ENCODE data around the gene GADL1.

GADL1 gene

DNA sequence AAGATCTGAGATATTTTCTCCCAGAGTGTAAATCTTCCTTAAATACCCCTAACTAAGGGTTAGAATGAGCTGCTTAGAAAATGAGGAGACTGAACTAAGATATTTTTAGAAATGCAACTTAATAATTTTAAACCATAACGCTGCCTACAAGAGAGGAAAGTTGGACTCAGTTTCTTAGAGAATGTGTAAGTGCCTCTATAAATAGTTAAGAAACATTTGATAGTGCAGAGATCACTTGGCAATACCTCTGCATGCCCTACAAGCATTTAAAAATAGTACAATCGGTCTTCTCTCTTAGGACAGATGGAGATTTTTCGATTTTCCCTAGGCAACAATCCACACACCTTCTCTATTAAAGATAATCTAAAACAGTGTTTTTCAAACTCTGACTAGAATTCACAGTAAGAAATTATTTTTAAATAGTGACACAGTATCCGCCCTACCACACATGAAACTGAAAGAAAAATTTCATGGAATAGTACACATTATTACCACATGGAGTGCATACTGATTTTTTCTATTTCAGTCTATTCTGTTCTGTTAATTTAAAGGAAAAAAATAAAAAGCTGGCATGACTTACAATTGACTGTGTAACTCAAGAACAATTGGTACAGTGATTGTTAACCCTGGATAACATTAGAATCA, 83.2 kb downstream of the GADL1 start:
- DNase-seq (ENCODE audit: low spot score), result no peak

DNA sequence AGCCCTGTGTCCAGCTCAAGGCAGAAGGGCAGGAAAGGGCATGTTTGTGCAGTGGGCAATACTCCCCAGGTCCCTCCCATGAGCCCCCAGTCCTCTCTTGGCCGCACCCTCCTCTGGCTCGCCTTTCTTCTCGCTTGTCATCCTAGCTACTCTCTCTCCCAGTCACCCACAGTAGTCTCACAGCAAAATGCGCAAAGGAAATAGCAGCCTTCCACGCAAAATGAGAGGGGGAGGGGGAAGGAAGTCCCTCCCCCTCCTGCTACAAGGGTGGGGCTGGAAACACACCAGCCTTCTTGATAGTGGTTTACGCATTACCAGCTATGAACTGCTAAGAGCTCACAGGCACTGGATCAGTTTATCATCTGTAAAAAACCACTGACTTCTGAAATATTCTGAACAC, 83.8 kb downstream of the GADL1 start:
- DNase-seq (ENCODE audit: low spot score), result no peak

GRCh38 chr3:30805695-30806094, 88.8 kb downstream of the GADL1 start:
- DNase-seq (ENCODE audit: low spot score), result no peak

DNA sequence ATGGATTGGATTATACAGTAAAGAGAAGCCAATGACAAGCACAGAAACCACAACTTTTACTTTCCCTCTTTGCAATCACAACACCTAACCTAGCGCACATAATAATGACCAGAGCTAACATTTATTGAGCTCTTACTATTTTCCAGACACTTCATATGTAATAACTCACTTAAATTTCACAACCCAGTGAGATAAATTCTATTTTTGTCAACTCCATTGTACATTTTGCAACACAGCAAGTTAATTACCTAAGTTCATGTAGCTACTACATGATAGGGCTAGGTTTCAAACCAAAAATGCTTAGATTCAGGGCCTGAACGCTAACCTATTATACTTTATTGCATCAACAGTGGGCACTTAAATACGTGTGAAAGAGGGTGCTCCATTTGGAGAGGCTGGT, 89.5 kb downstream of the GADL1 start:
- DNase-seq (ENCODE audit: low spot score), result no peak

DNA sequence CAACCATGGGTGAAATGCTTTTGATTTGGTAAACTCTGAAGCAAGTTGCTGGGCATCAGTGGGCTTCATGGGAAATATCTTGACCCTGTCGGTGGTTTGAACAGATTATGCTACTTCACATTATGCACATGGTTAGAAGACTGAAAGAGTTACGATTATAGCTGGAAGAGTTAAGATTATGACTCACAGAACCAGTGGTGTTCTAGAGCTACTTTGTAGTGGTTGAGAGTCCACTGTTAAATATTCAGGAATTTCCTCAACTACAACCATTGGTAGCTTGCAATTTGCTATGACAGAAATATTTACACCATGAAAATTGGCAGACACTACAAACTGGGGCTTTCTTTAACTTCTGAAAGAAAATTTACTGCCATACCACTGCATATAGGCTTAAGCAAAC, 99.3 kb downstream of the GADL1 start:
- DNase-seq (ENCODE audit: low spot score), result no peak

DNA sequence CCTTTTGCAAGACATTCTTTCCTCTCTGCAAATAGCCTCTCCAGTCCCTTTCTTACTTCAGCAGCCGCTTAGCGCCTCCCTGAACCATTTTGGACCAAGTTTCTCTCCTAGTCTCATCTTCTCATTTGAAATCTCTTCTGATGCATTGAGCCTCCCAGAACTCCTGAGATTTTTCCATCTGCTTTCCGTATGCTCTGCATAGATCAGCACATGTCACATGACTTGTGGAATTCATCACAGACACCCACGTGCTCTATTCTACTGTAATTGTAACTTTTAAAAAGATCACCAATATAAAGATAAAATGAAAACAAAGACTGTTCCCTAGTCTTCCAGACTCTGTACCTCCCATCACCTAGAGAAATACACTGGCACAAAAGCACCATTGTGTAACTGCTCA, 100.7 kb downstream of the GADL1 start:
- no peak for DNase-seq (ENCODE audit: low spot score)

GRCh38 chr3:30790150-30790549, 104.3 kb downstream of the GADL1 start:
- DNase-seq (ENCODE audit: low spot score), result no peak

- no peak for DNase-seq (ENCODE audit: low spot score)
These were observed 108.1 kb downstream of the GADL1 start for GRCh38 chr3:30786365-30786764.

DNA sequence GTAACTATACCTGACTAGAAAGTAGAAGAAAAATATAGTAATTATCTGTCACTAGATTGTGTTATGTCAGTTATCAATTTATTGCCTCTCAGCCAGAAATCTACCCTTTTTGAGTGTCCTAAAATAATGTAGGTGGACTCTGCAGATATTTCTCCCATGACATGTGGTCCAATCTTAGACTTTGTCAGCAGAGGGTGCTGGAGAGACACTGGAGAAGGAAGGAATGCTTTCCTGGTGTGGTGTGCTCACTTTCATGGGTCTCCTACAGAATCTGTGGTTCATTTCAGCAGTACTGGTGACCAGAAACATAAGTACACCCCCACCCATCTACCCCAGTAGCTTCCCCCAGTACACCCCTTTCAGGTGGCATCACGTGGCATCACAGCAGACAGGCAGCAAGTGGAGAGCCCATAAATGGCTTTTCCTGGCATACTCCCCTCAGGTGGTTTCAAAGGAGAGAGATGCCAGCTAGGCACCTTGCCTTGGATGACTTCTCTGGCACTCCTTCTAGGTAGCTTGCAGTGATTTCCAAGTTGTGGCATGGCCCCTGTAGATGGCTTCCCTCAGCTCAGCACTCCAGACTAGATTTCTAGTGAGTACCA, 114.7 kb downstream of the GADL1 start:
- DNase-seq (ENCODE audit: low spot score), result peak; percentile 4

DNA sequence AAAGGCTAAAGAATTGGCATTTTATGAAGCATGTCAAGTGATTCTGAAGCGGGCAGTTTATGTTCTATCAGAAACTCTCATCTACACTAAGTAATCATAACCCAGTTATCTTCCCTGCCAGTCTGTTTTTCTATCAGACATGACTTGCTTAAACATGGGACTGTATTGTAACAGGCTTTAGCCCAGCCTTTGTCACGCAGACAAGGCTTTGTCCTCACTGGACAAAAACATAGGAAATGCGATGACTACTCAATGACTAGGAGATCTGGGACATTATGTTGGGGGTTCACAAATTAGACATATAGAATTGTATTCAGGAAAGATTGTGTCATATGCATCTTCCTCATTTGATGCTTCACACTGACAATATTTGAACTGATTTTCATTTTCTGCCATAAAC, 115.5 kb downstream of the GADL1 start:
- no peak for DNase-seq (ENCODE audit: low spot score)

DNA sequence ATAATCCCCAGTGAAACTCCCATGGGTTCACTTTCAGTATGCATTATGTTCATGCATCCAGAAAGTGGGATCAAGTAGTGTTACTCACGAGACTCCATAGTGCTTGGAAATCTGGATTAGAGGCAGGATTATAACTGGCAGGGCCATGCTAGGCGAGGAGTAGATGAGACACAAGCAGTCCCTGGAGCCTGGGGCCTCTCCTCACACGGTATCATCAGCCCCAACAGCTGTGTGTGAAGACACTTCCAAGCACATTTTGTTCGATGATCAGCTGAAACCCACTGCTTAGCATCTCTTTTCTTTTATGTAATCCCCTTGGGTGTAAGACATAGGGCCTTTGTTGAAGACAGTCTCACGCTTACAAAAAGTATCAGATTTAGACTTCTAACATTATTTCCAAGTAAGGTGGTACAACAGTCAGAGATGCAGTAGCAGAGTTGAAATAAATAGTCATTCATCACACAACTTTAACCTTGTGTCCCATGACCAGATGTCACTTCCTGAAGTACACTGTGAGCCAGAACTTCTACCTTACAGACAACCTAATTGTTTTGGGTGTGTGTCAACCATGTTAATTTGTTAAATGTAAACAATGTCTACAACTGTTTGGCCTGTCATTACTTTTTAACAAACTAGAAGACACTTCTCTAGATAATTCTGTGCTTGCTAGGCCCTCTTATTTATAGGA, 116.9 kb downstream of the GADL1 start:
- no peak for DNase-seq (ENCODE audit: low spot score)

DNA sequence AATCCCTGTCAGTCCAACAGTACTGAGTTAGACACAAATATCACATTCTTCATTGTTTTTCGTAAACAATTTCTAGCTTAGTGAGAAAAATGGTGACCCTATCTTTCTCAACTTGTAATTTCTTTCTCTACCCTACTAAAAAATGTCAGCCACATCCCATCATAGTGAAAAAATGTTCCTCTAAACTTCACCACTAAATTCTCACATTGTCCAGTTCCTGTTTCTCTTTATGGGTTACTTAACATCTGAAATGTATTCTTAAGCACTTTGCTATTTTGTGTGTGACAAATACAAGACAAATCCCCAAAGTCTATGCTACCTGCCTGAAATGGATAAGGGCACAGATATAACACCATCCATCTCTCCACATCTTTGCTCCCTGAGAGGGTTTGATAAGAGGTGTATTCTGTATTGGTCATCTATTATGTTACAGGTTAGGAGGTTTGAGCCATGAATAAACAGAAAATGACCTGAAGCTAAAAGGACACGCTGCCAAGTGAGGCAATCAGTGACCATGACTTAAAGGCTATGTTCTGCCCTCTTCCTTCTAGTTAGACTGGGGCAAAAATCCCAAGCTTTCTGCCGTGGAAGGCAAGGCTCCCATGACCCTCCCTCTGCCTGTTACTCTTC, 118.2 kb downstream of the GADL1 start:
- DNase-seq (ENCODE audit: low spot score), result no peak

GRCh38 chr3:30775040-30775439, 119.4 kb downstream of the GADL1 start:
- no peak for DNase-seq (ENCODE audit: low spot score)

- no peak for DNase-seq (ENCODE audit: low spot score)
These were observed 120.4 kb downstream of the GADL1 start for GRCh38 chr3:30774062-30774461.

DNA sequence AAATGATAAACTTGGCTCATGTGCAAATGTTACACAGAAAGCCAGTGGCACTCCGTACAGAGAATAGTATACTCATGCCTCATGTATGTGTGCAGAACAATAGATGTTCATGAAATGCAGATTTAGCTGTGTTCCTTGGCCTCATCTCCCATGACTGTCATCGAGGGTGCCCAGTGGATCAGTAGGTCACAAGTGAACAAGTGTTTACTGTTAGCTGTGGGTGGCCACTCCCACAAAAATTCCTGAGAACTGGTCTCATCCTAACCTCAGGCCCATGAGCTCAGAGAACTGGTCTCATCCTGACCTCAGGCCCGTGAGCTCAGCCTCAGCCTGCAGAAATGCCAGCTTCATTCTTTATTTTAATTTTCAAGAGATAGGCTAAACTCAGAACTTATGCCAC, 124.1 kb downstream of the GADL1 start:
- DNase-seq (ENCODE audit: low spot score), result no peak

DNA sequence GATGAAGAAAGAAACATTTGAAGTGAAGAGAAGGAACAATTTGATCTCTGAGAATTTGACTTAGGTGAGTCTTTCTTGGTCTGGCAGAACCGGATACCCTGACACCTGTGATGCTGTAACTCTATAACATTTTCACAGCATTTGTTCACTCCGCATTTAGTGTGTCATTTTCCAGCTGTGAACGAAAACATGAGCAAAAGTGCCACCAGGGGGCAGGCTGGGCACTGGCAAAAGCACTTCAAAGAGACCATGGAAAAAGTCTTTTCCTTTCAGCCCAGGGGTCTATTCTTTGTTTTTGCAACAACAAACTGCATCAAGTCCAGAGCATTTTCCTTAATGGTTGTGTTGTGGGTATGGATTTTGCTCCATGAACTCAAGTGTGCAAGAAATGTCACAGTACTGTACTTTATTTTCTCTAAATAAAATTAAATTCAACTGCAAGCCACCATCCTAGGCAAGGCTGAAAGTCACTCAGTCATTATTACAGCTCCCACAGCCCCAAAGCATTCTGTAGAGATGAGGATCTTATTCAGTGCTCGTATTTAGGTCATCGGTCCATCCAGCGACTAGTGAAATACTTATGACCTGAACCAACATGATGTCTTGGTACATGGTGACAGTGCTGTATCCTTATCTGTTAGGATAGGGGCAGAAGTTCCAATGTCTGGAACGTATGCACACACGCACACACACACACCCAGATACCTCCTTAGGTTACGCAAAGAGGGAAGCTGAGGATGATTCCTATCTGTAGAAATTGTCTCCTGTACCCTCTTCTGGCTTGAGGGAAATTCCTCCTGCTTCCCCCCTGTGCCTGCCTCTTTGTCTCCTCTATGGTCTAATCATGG, 125.5 kb downstream of the GADL1 start:
- peak; percentile 61 for DNase-seq (ENCODE audit: low spot score)

GRCh38 chr3:30768046-30768445, 126.4 kb downstream of the GADL1 start:
- DNase-seq (ENCODE audit: low spot score), result no peak

DNA sequence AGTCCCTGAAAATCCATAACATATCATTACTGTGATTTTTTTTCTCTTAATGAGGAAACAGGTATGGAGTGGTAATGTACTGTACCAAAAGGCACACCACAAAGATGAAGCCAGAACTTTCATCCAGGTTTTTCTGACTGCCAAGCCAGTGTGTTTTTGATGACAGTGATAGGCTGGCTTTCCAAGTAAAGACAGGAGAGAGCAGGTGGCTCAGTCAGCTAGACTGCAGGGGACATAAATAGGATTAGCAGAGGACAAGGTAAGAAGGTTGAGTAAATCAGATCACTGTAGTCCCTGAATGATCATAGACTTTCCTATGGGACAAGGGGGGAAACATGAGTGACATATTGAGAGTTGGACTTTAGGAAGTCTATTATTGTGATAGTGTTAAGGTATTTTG, 127.9 kb downstream of the GADL1 start:
- DNase-seq (ENCODE audit: low spot score), result no peak

- no peak for DNase-seq (ENCODE audit: low spot score)
These were observed 129.6 kb downstream of the GADL1 start for GRCh38 chr3:30764891-30765290.

GRCh38 chr3:30764281-30764680, 130.2 kb downstream of the GADL1 start:
- no peak for DNase-seq (ENCODE audit: low spot score)

DNA sequence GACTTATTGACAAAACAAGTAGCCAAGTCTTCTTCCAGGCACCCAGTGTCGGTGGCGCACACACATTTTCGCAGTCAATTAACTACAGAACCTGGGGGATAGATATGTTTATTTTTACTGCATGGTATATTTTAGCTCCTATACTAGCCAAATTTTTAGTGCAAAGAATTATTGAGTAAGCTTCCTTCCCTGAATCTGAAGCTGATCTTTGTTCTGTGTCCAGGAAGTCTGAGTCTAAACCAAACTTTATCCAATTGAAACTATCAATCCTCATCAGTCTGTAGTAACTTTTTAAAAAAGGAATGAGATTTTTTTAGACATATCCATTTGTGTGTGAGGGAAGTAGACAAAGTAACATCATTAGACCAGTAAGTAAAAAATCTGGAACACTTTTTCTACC, 133.1 kb downstream of the GADL1 start:
- DNase-seq (ENCODE audit: low spot score), result no peak

- no peak for DNase-seq (ENCODE audit: low spot score)
These were observed 133.7 kb downstream of the GADL1 start for GRCh38 chr3:30760737-30761136.

All from CD4-positive, alpha-beta T cell treated with Interleukin-15 for 4 hours (primary cell).